C4-2B (cell line): Measurements from ENCODE around the gene CARD8.

ENCODE experiments used
- ZFX ChIP-seq: fragments of 450-650 bp; IDR thresholded peaks from 2 replicates; pipeline ENCODE4 v1.6.1; 2017
- TF ChIP-seq, protein P1 (sequence below): fragments of 450-650 bp; conservative IDR thresholded peaks from 2 replicates; pipeline ENCODE4 v1.5.1; 2017; ENCODE audit warnings: mild to moderate bottlenecking

- no peak for TF ChIP-seq ZFX
- TF ChIP-seq, protein P1, sequence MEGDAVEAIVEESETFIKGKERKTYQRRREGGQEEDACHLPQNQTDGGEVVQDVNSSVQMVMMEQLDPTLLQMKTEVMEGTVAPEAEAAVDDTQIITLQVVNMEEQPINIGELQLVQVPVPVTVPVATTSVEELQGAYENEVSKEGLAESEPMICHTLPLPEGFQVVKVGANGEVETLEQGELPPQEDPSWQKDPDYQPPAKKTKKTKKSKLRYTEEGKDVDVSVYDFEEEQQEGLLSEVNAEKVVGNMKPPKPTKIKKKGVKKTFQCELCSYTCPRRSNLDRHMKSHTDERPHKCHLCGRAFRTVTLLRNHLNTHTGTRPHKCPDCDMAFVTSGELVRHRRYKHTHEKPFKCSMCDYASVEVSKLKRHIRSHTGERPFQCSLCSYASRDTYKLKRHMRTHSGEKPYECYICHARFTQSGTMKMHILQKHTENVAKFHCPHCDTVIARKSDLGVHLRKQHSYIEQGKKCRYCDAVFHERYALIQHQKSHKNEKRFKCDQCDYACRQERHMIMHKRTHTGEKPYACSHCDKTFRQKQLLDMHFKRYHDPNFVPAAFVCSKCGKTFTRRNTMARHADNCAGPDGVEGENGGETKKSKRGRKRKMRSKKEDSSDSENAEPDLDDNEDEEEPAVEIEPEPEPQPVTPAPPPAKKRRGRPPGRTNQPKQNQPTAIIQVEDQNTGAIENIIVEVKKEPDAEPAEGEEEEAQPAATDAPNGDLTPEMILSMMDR: no peak
These were observed 64.8 kb downstream of the CARD8 start for GRCh38 chr19:48190885-48191284.
